NCI-H1092 (cell line): ENCODE data around the gene ABHD16B.
"Not testable (repeated sequence)": the region's sequence is repeated elsewhere in the genome, so short reads cannot be mapped to it uniquely, and the experiment has no call there.

Source experiments
- DNase-seq: peaks from one replicate; lab custom pipeline; 2025; lab: John Stamatoyannopoulos, UW

ABHD16B gene

GRCh38 chr20:63855363-63856097 is 5.8 kb upstream of the ABHD16B start:
- DNase-seq, result no peak

GRCh38 chr20:63856098-63856511 is 5.2 kb upstream of the ABHD16B start:
- DNase-seq, result no peak

GRCh38 chr20:63857764-63858392 is 3.4 kb upstream of the ABHD16B start:
- DNase-seq, result no peak

GRCh38 chr20:63858393-63859165 is 2.7 kb upstream of the ABHD16B start:
- no peak for DNase-seq

GRCh38 chr20:63859166-63859699 is 2.1 kb upstream of the ABHD16B start:
- no peak for DNase-seq

- no peak for DNase-seq
Observed at GRCh38 chr20:63860325-63861051, 810 bp upstream of the ABHD16B start.

GRCh38 chr20:63861981-63862901 is 943 bp downstream of the ABHD16B start:
- no peak for DNase-seq

GRCh38 chr20:63863021-63863797 is 1.9 kb downstream of the ABHD16B start:
- DNase-seq, result no peak

GRCh38 chr20:63863798-63864544 is 2.7 kb downstream of the ABHD16B start:
- DNase-seq, result peak; percentile 62

- no peak for DNase-seq
Observed at GRCh38 chr20:63864545-63864977, 3.3 kb downstream of the ABHD16B start.

- DNase-seq, result peak; percentile 99
Observed at GRCh38 chr20:63864978-63865640, 3.8 kb downstream of the ABHD16B start, which contains the start of gene TPD52L2. TPD52L2 (plus strand) TSS chr20:63865270; CDS start chr20:63865366, 96 bp downstream.

GRCh38 chr20:63867042-63867441 is 5.7 kb downstream of the ABHD16B start:
- not testable (repeated sequence) for DNase-seq

- no peak for DNase-seq
Observed at GRCh38 chr20:63868264-63868663, 7.0 kb downstream of the ABHD16B start.

- DNase-seq, result no peak
Observed at GRCh38 chr20:63873477-63873971, 12.2 kb downstream of the ABHD16B start.

GRCh38 chr20:63874241-63874640 is 12.9 kb downstream of the ABHD16B start:
- not testable (repeated sequence) for DNase-seq

GRCh38 chr20:63876489-63877036 is 15.3 kb downstream of the ABHD16B start:
- DNase-seq, result no peak

GRCh38 chr20:63877755-63878470 is 16.6 kb downstream of the ABHD16B start:
- no peak for DNase-seq
